HCEC 1CT (cell line): ENCODE data around the gene ENTREP1.
A peak's percentile ranks its signal among the peaks of the same experiment; 100 is the strongest.
"Not testable (repeated sequence)": the region's sequence is repeated elsewhere in the genome, so short reads cannot be mapped to it uniquely, and the experiment has no call there.

ENCODE experiments used
- DNase-seq: peaks from one replicate; pipeline ENCODE4 v3.0.0-alpha.2; 2017

The ENTREP1 gene

GRCh38 chr9:69370430-69370829 is 45.4 kb downstream of the ENTREP1 start:
- no peak for DNase-seq

- DNase-seq: no peak
Observed at GRCh38 chr9:69371001-69371400, 46.0 kb downstream of the ENTREP1 start.

GRCh38 chr9:69376651-69377050 is 51.6 kb downstream of the ENTREP1 start:
- DNase-seq: peak; percentile 83

GRCh38 chr9:69377291-69377690 is 52.3 kb downstream of the ENTREP1 start:
- no peak for DNase-seq

GRCh38 chr9:69377981-69378380 is 53.0 kb downstream of the ENTREP1 start:
- no peak for DNase-seq

- DNase-seq: peak; percentile 49
Observed at GRCh38 chr9:69379270-69379982, 54.4 kb downstream of the ENTREP1 start.

- DNase-seq: no peak
Observed at GRCh38 chr9:69380301-69380700, 55.3 kb downstream of the ENTREP1 start.

GRCh38 chr9:69380811-69381210 is 55.8 kb downstream of the ENTREP1 start:
- no peak for DNase-seq

- no peak for DNase-seq
Observed at GRCh38 chr9:69382135-69382534, 57.1 kb downstream of the ENTREP1 start.

GRCh38 chr9:69385581-69386033 is 60.6 kb downstream of the ENTREP1 start:
- no peak for DNase-seq

GRCh38 chr9:69386651-69387050 is 61.6 kb downstream of the ENTREP1 start:
- no peak for DNase-seq

GRCh38 chr9:69388596-69388995 is 63.6 kb downstream of the ENTREP1 start:
- no peak for DNase-seq

GRCh38 chr9:69389437-69389995 is 64.5 kb downstream of the ENTREP1 start:
- DNase-seq: no peak

GRCh38 chr9:69391487-69391886 is 66.5 kb downstream of the ENTREP1 start:
- DNase-seq: no peak

- DNase-seq: no peak
Observed at GRCh38 chr9:69391946-69392345, 66.9 kb downstream of the ENTREP1 start.

- DNase-seq: no peak
Observed at GRCh38 chr9:69392826-69393225, 67.8 kb downstream of the ENTREP1 start.

GRCh38 chr9:69393425-69393824 is 68.4 kb downstream of the ENTREP1 start:
- no peak for DNase-seq

- DNase-seq: no peak
Observed at GRCh38 chr9:69395718-69396117, 70.7 kb downstream of the ENTREP1 start.

GRCh38 chr9:69396759-69397158 is 71.7 kb downstream of the ENTREP1 start:
- DNase-seq: no peak

GRCh38 chr9:69397384-69398214 is 72.6 kb downstream of the ENTREP1 start:
- DNase-seq: no peak

- DNase-seq: no peak
Observed at GRCh38 chr9:69400470-69400869, 75.5 kb downstream of the ENTREP1 start.

- not testable (repeated sequence) for DNase-seq
Observed at GRCh38 chr9:69409936-69410335, 84.9 kb downstream of the ENTREP1 start.

GRCh38 chr9:69411246-69411645 is 86.2 kb downstream of the ENTREP1 start:
- DNase-seq: no peak
